ENCODE results near the gene B3GNT8.

B3GNT8 gene

DNA sequence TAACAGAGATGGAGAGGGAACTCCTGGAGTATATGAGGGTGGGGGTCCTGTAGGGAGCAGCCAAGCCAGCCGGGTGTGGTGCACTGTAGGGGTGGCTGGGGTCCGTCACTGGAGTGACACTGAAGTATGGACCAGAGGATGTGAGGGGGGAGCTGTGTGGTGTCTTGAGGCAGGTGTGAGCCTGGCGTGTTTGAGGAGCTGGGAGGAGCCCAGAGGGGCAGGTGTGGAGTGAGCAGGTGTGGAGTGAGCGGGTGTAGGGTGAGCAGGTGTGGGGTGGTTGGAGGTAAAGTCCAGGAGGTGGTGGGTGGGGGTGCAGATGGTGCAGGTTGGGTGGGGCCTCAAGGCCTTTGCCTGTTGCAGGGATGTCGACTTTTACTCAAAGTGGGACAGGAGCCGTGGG is 5.9 kb downstream of the B3GNT8 start:
- no peak overlapping the region for H3K4me3 ChIP-seq (ENCODE audit: low read depth, low read length)
- TF ChIP-seq, protein P1, sequence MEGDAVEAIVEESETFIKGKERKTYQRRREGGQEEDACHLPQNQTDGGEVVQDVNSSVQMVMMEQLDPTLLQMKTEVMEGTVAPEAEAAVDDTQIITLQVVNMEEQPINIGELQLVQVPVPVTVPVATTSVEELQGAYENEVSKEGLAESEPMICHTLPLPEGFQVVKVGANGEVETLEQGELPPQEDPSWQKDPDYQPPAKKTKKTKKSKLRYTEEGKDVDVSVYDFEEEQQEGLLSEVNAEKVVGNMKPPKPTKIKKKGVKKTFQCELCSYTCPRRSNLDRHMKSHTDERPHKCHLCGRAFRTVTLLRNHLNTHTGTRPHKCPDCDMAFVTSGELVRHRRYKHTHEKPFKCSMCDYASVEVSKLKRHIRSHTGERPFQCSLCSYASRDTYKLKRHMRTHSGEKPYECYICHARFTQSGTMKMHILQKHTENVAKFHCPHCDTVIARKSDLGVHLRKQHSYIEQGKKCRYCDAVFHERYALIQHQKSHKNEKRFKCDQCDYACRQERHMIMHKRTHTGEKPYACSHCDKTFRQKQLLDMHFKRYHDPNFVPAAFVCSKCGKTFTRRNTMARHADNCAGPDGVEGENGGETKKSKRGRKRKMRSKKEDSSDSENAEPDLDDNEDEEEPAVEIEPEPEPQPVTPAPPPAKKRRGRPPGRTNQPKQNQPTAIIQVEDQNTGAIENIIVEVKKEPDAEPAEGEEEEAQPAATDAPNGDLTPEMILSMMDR (IDR thresholded peaks at IDR 0.05; ENCODE audit: insufficient read depth, low read length, missing control alignments): no peak
- ChIA-PET CTCF (interaction anchor here (1.1 kb wide), 1 partner anchor 10 kb away, joined by 3 read pairs; no protein-coding TSS in a partner anchor), POLR2A (interaction anchor here (0.6 kb wide), 1 partner anchor 10 kb away, joined by 3 read pairs; no protein-coding TSS in a partner anchor)
- no peak for DNase-seq (ENCODE audit: low read depth, low spot score)

DNA sequence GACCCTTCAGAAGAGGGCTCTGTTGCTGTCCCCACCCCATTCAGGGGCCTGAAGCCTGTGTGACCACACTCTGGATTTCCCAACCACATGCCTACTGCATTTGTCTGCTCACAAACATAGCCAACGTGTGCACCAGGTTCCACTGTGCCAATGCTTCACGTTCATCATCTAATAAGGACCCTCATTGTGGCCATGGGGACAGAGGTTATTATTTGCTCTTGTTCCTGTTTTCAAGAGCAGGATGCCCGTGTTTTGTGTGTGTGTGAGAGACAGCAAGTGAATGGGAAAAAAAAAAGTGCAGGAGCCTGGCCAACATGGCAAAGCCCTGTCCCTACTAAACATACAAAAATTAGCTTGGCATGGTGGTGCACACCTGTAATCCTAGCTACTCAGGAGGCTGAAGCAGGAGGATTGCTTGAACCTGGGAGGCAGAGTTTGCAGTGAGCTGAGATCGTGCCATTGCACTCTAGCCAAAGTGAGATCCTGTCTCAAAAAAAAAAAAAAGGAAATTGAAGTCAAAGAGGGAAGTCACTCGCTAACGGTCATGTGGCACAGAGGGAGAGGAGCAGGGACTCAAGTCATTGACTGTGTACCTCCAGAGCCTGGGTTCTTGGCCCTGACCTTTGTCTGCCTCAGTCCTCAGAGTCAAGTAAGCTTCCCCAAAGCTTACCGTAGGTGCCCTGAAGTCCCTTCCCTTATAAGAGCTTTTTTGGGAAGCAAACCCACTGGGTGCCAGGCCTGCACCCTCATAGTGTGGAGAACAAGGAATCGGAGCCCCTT is 6.9 kb downstream of the B3GNT8 start:
- DNase-seq (ENCODE audit: low read depth, low spot score): no peak
- H3K4me3 ChIP-seq (ENCODE audit: low read depth, low read length): no peak overlapping the region
- TF ChIP-seq, protein P1 (IDR thresholded peaks at IDR 0.05; ENCODE audit: insufficient read depth, low read length, missing control alignments): no peak
- ChIA-PET POLR2A (no interaction called here), CTCF (no interaction called here)

DNA sequence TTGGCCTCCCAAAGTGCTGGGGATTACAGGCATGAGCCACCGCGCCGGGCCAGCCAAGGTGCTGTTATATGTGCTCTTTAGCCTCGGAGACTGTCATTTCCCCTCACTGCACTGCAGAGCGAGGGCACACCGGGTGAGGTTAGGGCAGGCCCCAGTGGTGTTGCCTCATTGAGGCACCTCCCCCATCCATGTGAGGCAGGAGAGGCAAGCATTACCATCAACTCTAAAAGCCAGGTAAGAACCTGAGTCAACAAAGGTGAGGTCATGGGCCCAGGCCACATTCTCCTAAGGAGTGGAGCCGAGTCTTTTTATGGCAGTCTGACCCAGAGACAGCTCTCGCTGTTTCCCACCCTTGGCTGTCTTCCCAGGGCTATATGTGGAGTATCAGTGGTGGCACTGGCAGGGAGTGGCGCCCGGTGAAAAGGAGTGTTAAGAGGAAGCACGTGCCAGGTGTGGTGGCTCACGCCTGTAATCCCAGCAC is 10.9 kb downstream of the B3GNT8 start:
- no peak for DNase-seq (ENCODE audit: low read depth, low spot score)
- TF ChIP-seq, protein P1 (IDR thresholded peaks at IDR 0.05; ENCODE audit: insufficient read depth, low read length, missing control alignments): no peak
- ChIA-PET POLR2A (no interaction called here), CTCF (interaction anchor here (1.0 kb wide), 1 partner anchor 112 kb away, joined by 3 read pairs; no protein-coding TSS in a partner anchor)
- no peak overlapping the region for H3K4me3 ChIP-seq (ENCODE audit: low read depth, low read length)

DNA sequence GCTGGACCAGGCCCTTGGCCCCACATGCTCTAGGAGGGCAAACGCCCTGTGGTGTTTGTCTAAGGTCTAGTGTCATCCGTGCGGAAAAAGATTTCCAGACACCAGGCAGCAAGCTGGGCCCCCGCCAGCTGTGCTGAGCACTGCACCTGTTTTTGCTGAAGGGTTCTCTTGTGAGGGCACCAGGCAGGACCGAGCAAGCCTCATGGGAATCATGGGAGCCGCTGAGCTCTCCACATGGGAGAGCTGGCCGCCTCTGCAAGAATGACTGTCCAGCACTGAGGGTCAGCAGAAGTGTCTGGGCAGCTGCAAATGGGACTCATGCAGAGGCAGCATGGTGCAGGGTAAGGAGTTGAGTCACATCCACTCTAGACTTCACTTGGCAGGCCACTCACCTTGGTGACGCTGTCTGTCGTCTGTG is 12.0 kb downstream of the B3GNT8 start:
- no peak overlapping the region for H3K4me3 ChIP-seq (ENCODE audit: low read depth, low read length)
- ChIA-PET CTCF (no interaction called here), POLR2A (no interaction called here)
- DNase-seq (ENCODE audit: low read depth, low spot score): no peak
- TF ChIP-seq, protein P1 (IDR thresholded peaks at IDR 0.05; ENCODE audit: insufficient read depth, low read length, missing control alignments): no peak

DNA sequence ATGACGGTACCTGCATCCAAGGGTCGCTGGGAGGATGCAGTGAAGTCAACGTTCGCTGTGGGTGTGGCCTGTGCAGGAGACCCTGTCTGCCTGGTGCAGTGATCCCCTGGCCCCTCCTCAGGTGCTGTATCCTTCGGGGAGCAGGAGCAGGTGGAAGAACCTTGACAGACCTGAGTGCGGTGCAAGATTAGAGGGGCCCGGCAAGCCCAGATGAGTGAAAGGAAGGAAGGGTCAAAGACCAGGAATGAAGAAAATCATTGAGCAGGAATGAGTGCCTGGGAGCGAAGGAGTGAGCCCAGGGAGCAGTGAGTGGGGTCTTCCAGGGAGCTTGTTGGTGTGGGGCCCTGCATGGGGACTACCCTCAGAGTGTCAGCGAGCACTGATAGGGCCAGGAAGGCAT is 12.7 kb downstream of the B3GNT8 start:
- no peak overlapping the region for H3K4me3 ChIP-seq (ENCODE audit: low read depth, low read length)
- ChIA-PET CTCF (no interaction called here), POLR2A (no interaction called here)
- TF ChIP-seq, protein P1 (IDR thresholded peaks at IDR 0.05; ENCODE audit: insufficient read depth, low read length, missing control alignments): no peak
- no peak for DNase-seq (ENCODE audit: low read depth, low spot score)

DNA sequence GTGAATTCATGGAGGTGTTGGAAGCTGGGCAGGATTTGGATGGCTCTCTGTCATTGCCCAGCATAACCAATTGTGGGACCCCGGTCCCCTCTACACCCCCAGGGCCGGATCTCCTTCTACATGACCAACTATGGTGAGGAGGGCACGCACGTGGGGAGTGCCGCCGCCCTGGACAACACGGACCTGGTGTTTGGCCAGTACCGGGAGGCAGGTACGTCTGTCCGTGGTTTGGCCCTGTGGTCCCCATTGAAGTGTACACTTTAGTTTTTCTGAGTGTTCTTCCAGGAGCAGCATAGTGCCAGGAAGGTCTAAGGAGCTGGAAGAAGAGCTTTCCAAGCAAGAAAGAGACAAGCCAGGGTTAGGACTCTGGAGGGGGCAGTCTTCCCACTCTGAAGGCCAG is 13.2 kb downstream of the B3GNT8 start:
- ChIA-PET CTCF (no interaction called here), POLR2A (no interaction called here)
- TF ChIP-seq, protein P1 (IDR thresholded peaks at IDR 0.05; ENCODE audit: insufficient read depth, low read length, missing control alignments): no peak
- no peak overlapping the region for H3K4me3 ChIP-seq (ENCODE audit: low read depth, low read length)
- DNase-seq (ENCODE audit: low read depth, low spot score): no peak

Data from AG04449 (cell line).